ENCODE measurements around the gene C1QB. TPM values are rescaled to one million over a fixed set of nuclear protein-coding genes. Genes with fewer than 3 reads are reported as not detected.

C1QB gene
- total and polyA plus RNA-seq, 10 donors = 225 to 3,817 (median 1,581) TPM

- Histone ChIP-seq H3K4me1 (no peaks in the 10 kb centered on the region), H3K4me3 (no peak overlapping the region), H3K36me3 (no peaks in the 10 kb centered on the region), H3K27ac (no peak overlapping the region), H3K9me3 (no peaks in the 10 kb centered on the region), H3K27me3 (replicated peaks in 1 of 7) (peaks cover 0 to 29% (median 0%) of the 10 kb centered on the region in 7 donors)
- TF ChIP-seq, protein P1, sequence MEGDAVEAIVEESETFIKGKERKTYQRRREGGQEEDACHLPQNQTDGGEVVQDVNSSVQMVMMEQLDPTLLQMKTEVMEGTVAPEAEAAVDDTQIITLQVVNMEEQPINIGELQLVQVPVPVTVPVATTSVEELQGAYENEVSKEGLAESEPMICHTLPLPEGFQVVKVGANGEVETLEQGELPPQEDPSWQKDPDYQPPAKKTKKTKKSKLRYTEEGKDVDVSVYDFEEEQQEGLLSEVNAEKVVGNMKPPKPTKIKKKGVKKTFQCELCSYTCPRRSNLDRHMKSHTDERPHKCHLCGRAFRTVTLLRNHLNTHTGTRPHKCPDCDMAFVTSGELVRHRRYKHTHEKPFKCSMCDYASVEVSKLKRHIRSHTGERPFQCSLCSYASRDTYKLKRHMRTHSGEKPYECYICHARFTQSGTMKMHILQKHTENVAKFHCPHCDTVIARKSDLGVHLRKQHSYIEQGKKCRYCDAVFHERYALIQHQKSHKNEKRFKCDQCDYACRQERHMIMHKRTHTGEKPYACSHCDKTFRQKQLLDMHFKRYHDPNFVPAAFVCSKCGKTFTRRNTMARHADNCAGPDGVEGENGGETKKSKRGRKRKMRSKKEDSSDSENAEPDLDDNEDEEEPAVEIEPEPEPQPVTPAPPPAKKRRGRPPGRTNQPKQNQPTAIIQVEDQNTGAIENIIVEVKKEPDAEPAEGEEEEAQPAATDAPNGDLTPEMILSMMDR (IDR thresholded peaks at IDR 0.05 in 8 of 11, conservative IDR thresholded peaks at IDR 0.05 in 3 of 11) = no peak
- TF ChIP-seq POLR2A (IDR thresholded peaks at IDR 0.05) (no peak), POLR2AphosphoS5 (IDR thresholded peaks at IDR 0.05) (no peak)
- intact Hi-C loops (cut with DNase I; ENCODE audit: low total_unique reads) = no loop called here
- DNase-seq = no peak
Observed at GRCh38 chr1:22688466-22688865, 35.4 kb downstream of the C1QB start.

DNA sequence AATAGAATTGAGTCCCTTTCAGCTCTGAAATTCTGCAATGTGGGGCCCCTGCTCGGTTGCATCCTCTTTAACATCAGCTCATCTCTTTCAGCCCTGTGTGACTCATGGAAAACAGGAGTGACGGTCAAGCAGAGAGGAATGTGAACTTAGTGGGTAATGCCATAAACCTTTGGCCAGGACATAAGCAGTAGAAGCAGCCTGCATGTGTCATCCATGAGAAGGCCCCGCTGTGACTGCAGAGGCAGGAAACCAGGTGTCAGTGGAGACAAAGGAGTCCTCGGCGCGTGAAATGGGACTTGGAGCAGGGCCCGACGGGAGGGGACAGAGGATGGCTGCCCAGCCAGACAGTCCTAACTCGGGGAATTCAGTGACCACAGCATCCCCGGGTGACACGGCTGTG lies 36.5 kb downstream of the C1QB start:
- DNase-seq = no peak
- WGBS, 5 donors = 79 to 86% (median 81%) methylated on average over 11 of the region's 11 CpGs
- peaks cover 0 to 19% (median 0%) of the 10 kb centered on the region in 7 donors for H3K27me3 ChIP-seq (replicated peaks in 1 of 7)
- H3K27ac ChIP-seq = no peak overlapping the region
- intact Hi-C loops (cut with DNase I; ENCODE audit: low total_unique reads) = no loop called here
- H3K9me3 ChIP-seq = no peaks in the 10 kb centered on the region
- H3K4me1 ChIP-seq = no peaks in the 10 kb centered on the region
- H3K4me3 ChIP-seq = no peak overlapping the region
- TF ChIP-seq POLR2AphosphoS5 (IDR thresholded peaks at IDR 0.05) = no peak
- no peak for TF ChIP-seq POLR2A (IDR thresholded peaks at IDR 0.05)
- TF ChIP-seq, protein P1 (IDR thresholded peaks at IDR 0.05 in 8 of 11, conservative IDR thresholded peaks at IDR 0.05 in 3 of 11) = no peak
- H3K36me3 ChIP-seq = no peaks in the 10 kb centered on the region

- no peak overlapping the region for H3K4me3 ChIP-seq
- TF ChIP-seq, protein P1 (IDR thresholded peaks at IDR 0.05 in 8 of 11, conservative IDR thresholded peaks at IDR 0.05 in 3 of 11) = no peak
- no peak overlapping the region for H3K27ac ChIP-seq
- H3K27me3 ChIP-seq (replicated peaks in 1 of 7) = peaks cover 0 to 9% (median 0%) of the 10 kb centered on the region in 7 donors
- no peaks in the 10 kb centered on the region for H3K9me3 ChIP-seq
- 71 to 85% (median 79%) methylated on average over 13 of the region's 13 CpGs for WGBS, 5 donors
- H3K36me3 ChIP-seq = no peaks in the 10 kb centered on the region
- DNase-seq = no peak
- no peaks in the 10 kb centered on the region for H3K4me1 ChIP-seq
- intact Hi-C loops (cut with DNase I; ENCODE audit: low total_unique reads) = no loop called here
Observed at GRCh38 chr1:22691031-22691753, 38.2 kb downstream of the C1QB start.

DNA sequence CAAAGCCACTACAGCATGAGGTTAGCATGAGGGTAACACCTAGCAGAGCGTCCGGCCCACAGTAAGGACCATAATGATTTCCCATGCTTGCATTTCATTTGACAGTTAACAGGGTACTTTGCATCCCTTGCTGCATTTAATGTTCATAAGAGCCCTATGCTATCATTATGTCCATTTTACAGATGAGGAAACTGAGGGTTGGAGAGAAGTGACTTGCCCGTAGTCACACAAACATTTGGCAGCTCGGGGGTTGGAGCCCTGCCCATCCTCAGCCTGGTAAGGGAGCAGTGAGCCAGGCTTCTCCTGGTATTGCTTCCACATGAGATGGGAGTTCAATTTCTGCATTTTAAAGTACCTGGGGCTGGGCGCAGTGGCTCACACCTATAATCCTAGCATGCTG lies 41.1 kb downstream of the C1QB start:
- intact Hi-C loops (cut with DNase I; ENCODE audit: low total_unique reads) = no loop called here
- WGBS, 5 donors = 86 to 96% (median 88%) methylated on average over 4 to 5 of the region's 5 CpGs

More for the DNA sequence above, 41.1 kb downstream of the C1QB start:
- no peak for DNase-seq
- Histone ChIP-seq H3K9me3 (no peaks in the 10 kb centered on the region), H3K36me3 (no peaks in the 10 kb centered on the region), H3K4me1 (no peaks in the 10 kb centered on the region), H3K27ac (no peak overlapping the region), H3K4me3 (no peak overlapping the region), H3K27me3 (replicated peaks in 1 of 7) (no peaks in the 10 kb centered on the region)
- TF ChIP-seq POLR2AphosphoS5 (IDR thresholded peaks at IDR 0.05) = no peak
- TF ChIP-seq POLR2A (IDR thresholded peaks at IDR 0.05) = no peak
- TF ChIP-seq, protein P1 (IDR thresholded peaks at IDR 0.05 in 8 of 11, conservative IDR thresholded peaks at IDR 0.05 in 3 of 11) = no peak
